Psoas muscle (tissue), 8 donors: Measurements from ENCODE around the gene PIM2. TPM values are rescaled to one million over a fixed set of nuclear protein-coding genes. Genes with fewer than 3 reads are reported as not detected.

Experiments used
- ATAC-seq, 4 donors: fragments of 200-7000 bp; cut with Tn5 transposase; one replicate each; pipeline ENCODE4 v1.9.1; 2020; ENCODE audit warnings: moderate library complexity in 3 of 4, mild to moderate bottlenecking in 2 of 4
- DNase-seq, 2 donors: peaks; one replicate each; pipeline ENCODE4 v3.0.0-alpha.2; 2020
- H3K27ac ChIP-seq: fragments of 200-600 bp; one replicate; pipeline ENCODE4 v1.8.0; 2022
- H3K27me3 ChIP-seq, 3 donors: fragments of 200-600 bp in 1 of 3; one replicate each; pipeline versions ENCODE4 v1.6.1 to v1.8.0; 2013 to 2022; ENCODE audit warnings: low read length in 2 of 3, mild to moderate bottlenecking in 2 of 3, moderate library complexity in 1 of 3; ENCODE audit not compliant: insufficient read depth in 3 of 3
- H3K36me3 ChIP-seq, 2 donors: fragments of 200-600 bp in 1 of 2; one replicate each; pipeline versions ENCODE4 v1.6.1 to v1.8.0; 2013 to 2022; ENCODE audit warnings: low read depth in 1 of 2, mild to moderate bottlenecking in 1 of 2, moderate library complexity in 1 of 2; ENCODE audit not compliant: insufficient read depth in 1 of 2
- H3K4me1 ChIP-seq: fragments of 200-600 bp; one replicate; pipeline ENCODE4 v1.8.0; 2022
- H3K4me3 ChIP-seq: fragments of 200-600 bp; one replicate; pipeline ENCODE4 v1.8.0; 2022; ENCODE audit warnings: mild to moderate bottlenecking
- H3K9me3 ChIP-seq: fragments of 200-600 bp; one replicate; pipeline ENCODE4 v1.8.0; 2022
- WGBS, 3 donors: extraction: QIAGEN DNeasy Blood & Tissue Kit; methylation state at CpG; one replicate each; pipeline versions ENCODE4 v1.1.6 to v1.1.7; 2013; 5-methylcytosine and 5-hydroxymethylcytosine counted together
- intact Hi-C, 2 donors: fragments of 100-400 bp; cut with DNase I; formaldehyde crosslinking; loops; one replicate each; pipeline versions ENCODE4 v1.11.0 to v1.14.2; 2022
- polyA plus RNA-seq, 3 donors: library from polyadenylated mRNA; stranded (reverse); fragments of 200-250 nt; gene quantifications; one replicate each; pipeline ENCODE4 v1.2.3, GENCODE V29; 2013
- total RNA-seq, 4 donors: library from RNA; stranded (reverse); fragmentation: NEBNext Ultra II Directional in 2 of 4; extraction: Animal tissue kit (Norgen Biotek cat#: 25700) in 2 of 4; gene quantifications; one replicate each; pipeline versions ENCODE4 v1.2.1 to v1.2.4, GENCODE V29; 2021 to 2023
- TF ChIP-seq, protein P1 (sequence below): fragments of 200-600 bp; IDR thresholded peaks from one replicate; pipeline ENCODE4 v1.8.0; 2022; ENCODE audit warnings: antibody characterized with exemption
- donor health status: healthy with polysubstance abuse.
- donor health status: DM: no; HTN: no; CAD: no; lungs with moderate emphysema.
- donor health status: Bipolar disorder and iron deficiency.
- donor health status: healthy.
- donor health status: DM: yes; HTN: yes; CAD: no.
- donor health status: DM: no; HTN: no; CAD: no.
- donor health status: DM: no; HTN: no; CAD: no.
- donor health status: DM: yes; HTN: yes; CAD: no.

Gene PIM2
- total and polyA plus RNA-seq, 7 donors = 1.1 to 3.7 (median 1.6) TPM

GRCh38 chrX:48917139-48918001 lies 1.5 kb downstream of the PIM2 start:
- H3K36me3 ChIP-seq = peaks cover 0 to 5% of the 10 kb centered on the region in 2 donors
- no peaks in the 10 kb centered on the region for H3K4me1 ChIP-seq
- peak overlapping the region; percentile 42 for H3K27ac ChIP-seq
- ATAC-seq = peak; percentile 76 to 81 (median 78)
- WGBS, 3 donors = 10 to 38% (median 22%) methylated on average over 21 to 27 of the region's 27 CpGs
- H3K9me3 ChIP-seq = no peaks in the 10 kb centered on the region
- peak overlapping the region; percentile 33 for H3K4me3 ChIP-seq
- DNase-seq = peak; percentile 87 to 93
- H3K27me3 ChIP-seq = no peaks in the 10 kb centered on the region
- TF ChIP-seq, protein P1, sequence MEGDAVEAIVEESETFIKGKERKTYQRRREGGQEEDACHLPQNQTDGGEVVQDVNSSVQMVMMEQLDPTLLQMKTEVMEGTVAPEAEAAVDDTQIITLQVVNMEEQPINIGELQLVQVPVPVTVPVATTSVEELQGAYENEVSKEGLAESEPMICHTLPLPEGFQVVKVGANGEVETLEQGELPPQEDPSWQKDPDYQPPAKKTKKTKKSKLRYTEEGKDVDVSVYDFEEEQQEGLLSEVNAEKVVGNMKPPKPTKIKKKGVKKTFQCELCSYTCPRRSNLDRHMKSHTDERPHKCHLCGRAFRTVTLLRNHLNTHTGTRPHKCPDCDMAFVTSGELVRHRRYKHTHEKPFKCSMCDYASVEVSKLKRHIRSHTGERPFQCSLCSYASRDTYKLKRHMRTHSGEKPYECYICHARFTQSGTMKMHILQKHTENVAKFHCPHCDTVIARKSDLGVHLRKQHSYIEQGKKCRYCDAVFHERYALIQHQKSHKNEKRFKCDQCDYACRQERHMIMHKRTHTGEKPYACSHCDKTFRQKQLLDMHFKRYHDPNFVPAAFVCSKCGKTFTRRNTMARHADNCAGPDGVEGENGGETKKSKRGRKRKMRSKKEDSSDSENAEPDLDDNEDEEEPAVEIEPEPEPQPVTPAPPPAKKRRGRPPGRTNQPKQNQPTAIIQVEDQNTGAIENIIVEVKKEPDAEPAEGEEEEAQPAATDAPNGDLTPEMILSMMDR = peak; percentile 87
- intact Hi-C loops = loop anchor here in 1 of 2 donors (10.0 kb wide), 1 partner anchor 273 kb away; no protein-coding TSS in a partner anchor

DNA sequence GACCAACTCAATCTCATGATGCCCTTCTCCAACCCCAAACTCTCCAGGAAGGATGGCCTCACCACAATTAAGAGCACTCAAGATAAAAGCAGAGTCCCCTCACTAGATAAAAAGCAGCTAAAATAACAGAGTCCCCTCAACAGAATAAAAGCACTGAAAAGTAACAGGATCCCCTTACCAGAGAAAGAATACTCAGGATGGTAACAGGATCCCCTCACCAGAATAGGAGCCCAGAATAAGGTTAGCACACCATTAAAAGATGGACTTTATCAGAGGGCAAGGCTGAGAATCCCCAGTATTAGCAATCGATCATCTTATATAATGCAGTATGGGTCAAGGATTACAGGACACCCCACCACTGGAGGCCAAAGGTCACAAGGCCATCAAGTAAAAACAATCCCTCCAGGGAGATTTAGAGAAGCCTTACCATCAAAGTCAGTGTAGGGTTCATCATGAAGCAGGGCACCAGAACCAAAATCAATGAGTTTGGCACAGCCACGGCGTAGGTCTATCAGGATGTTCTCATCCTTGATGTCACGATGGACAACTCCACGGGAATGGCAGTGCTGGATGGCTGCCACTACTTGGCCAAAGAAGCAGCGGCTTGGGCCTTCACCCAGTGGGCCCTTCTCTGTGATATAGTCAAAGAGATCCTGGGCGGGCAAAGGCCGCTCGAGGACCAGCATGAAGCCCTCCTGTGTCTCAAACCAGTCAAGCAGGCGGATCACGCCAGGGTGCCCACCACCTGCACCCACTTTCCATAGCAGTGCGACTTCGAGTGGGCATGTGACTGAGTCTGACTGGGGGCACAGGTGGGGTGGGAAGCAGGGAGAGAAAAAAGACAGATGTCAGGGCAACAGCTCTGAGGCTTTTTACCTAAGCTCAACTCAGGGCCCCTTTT lies 4.0 kb downstream of the PIM2 start:
- intact Hi-C loops = loop anchor here in 1 of 2 donors (10.0 kb wide), 1 partner anchor 270 kb away; no protein-coding TSS in a partner anchor
- ATAC-seq = no peak

GRCh38 chrX:48913605-48914366 lies 5.0 kb downstream of the PIM2 start:
- no peak overlapping the region for H3K4me3 ChIP-seq
- no peaks in the 10 kb centered on the region for H3K9me3 ChIP-seq
- TF ChIP-seq, protein P1 = no peak
- no peaks in the 10 kb centered on the region for H3K4me1 ChIP-seq
- ATAC-seq = no peak
- WGBS, 3 donors = 83 to 85% (median 85%) methylated on average over 1 to 5 of the region's 5 CpGs
- DNase-seq = no peak
- no peak overlapping the region for H3K27ac ChIP-seq
- intact Hi-C loops = loop anchor here in 1 of 2 donors (10.0 kb wide), 1 partner anchor 269 kb away; no protein-coding TSS in a partner anchor
- H3K36me3 ChIP-seq = no peaks in the 10 kb centered on the region
- no peaks in the 10 kb centered on the region for H3K27me3 ChIP-seq

More for the DNA sequence above, 4.0 kb downstream of the PIM2 start:
- no peak overlapping the region for H3K4me3 ChIP-seq
- WGBS, 3 donors = 83 to 90% (median 89%) methylated on average over 13 of the region's 13 CpGs
- H3K27ac ChIP-seq = no peak overlapping the region
- no peaks in the 10 kb centered on the region for H3K27me3 ChIP-seq
- TF ChIP-seq, protein P1 = no peak
- H3K9me3 ChIP-seq = no peaks in the 10 kb centered on the region
- no peak for DNase-seq
- H3K4me1 ChIP-seq = no peaks in the 10 kb centered on the region
- no peaks in the 10 kb centered on the region for H3K36me3 ChIP-seq
